ENCODE results near the gene PRSS16.

Gene PRSS16

GRCh38 chr6:27275025-27275956 is 27.8 kb downstream of the PRSS16 start:
- TF ChIP-seq EZH2 (IDR thresholded peaks at IDR 0.05; ENCODE audit: borderline replicate concordance, low read length) (no peak), CTCF (IDR thresholded peaks at IDR 0.05; ENCODE audit: low read length) (no peak)
- H3K27me3 ChIP-seq (ENCODE audit: insufficient read depth, low read length) = no peaks in the 10 kb centered on the region
- no peaks in the 10 kb centered on the region for H3K4me1 ChIP-seq (ENCODE audit: insufficient read depth, low read length, severe bottlenecking)
- H3K9me3 ChIP-seq (ENCODE audit: low read length) = no peaks in the 10 kb centered on the region
- H2AFZ ChIP-seq (ENCODE audit: low read length) = no peak overlapping the region
- no peak overlapping the region for H3K27ac ChIP-seq (ENCODE audit: low read depth, low read length, poor library complexity, severe bottlenecking)
- no peaks in the 10 kb centered on the region for H3K36me3 ChIP-seq (ENCODE audit: insufficient read depth, low read length)
- H3K4me3 ChIP-seq (ENCODE audit: low read depth, low read length, poor library complexity, severe bottlenecking) = no peak overlapping the region
- no peak overlapping the region for H3K9ac ChIP-seq (ENCODE audit: low read length)
- H3K4me2 ChIP-seq (ENCODE audit: low read length) = no peak overlapping the region
- no peaks in the 10 kb centered on the region for H4K20me1 ChIP-seq (ENCODE audit: insufficient read depth, low read length)
- no peaks in the 10 kb centered on the region for H3F3A ChIP-seq (ENCODE audit: insufficient read depth, low read length)
- no peaks in the 10 kb centered on the region for H3K9me2 ChIP-seq (ENCODE audit: low read depth, low read length)
- H3K79me2 ChIP-seq (ENCODE audit: insufficient read depth, low read length) = no peaks in the 10 kb centered on the region

- no peaks in the 10 kb centered on the region for H3F3A ChIP-seq (ENCODE audit: insufficient read depth, low read length)
- no peak overlapping the region for H3K4me2 ChIP-seq (ENCODE audit: low read length)
- no peaks in the 10 kb centered on the region for H4K20me1 ChIP-seq (ENCODE audit: insufficient read depth, low read length)
- H3K79me2 ChIP-seq (ENCODE audit: insufficient read depth, low read length) = no peaks in the 10 kb centered on the region
- H3K27ac ChIP-seq (ENCODE audit: low read depth, low read length, poor library complexity, severe bottlenecking) = no peak overlapping the region
- H3K36me3 ChIP-seq (ENCODE audit: insufficient read depth, low read length) = no peaks in the 10 kb centered on the region
- TF ChIP-seq CTCF (IDR thresholded peaks at IDR 0.05; ENCODE audit: low read length) (no peak), EZH2 (IDR thresholded peaks at IDR 0.05; ENCODE audit: borderline replicate concordance, low read length) (no peak)
- no peak overlapping the region for H3K9ac ChIP-seq (ENCODE audit: low read length)
- no peaks in the 10 kb centered on the region for H3K4me1 ChIP-seq (ENCODE audit: insufficient read depth, low read length, severe bottlenecking)
- no peaks in the 10 kb centered on the region for H3K27me3 ChIP-seq (ENCODE audit: insufficient read depth, low read length)
- H3K9me2 ChIP-seq (ENCODE audit: low read depth, low read length) = no peaks in the 10 kb centered on the region
- H3K9me3 ChIP-seq (ENCODE audit: low read length) = no peaks in the 10 kb centered on the region
- H3K4me3 ChIP-seq (ENCODE audit: low read depth, low read length, poor library complexity, severe bottlenecking) = no peak overlapping the region
- no peak overlapping the region for H2AFZ ChIP-seq (ENCODE audit: low read length)
These were observed 32.1 kb downstream of the PRSS16 start for GRCh38 chr6:27279513-27280063.

- H3F3A ChIP-seq (ENCODE audit: insufficient read depth, low read length) = no peaks in the 10 kb centered on the region
- H3K9me3 ChIP-seq (ENCODE audit: low read length) = no peaks in the 10 kb centered on the region
- H3K4me1 ChIP-seq (ENCODE audit: insufficient read depth, low read length, severe bottlenecking) = no peaks in the 10 kb centered on the region
- H3K9me2 ChIP-seq (ENCODE audit: low read depth, low read length) = no peaks in the 10 kb centered on the region
- no peak for TF ChIP-seq EZH2 (IDR thresholded peaks at IDR 0.05; ENCODE audit: borderline replicate concordance, low read length)
- TF ChIP-seq CTCF (IDR thresholded peaks at IDR 0.05; ENCODE audit: low read length) = no peak
- H3K36me3 ChIP-seq (ENCODE audit: insufficient read depth, low read length) = no peaks in the 10 kb centered on the region
- H3K4me3 ChIP-seq (ENCODE audit: low read depth, low read length, poor library complexity, severe bottlenecking) = no peak overlapping the region
- no peak overlapping the region for H3K4me2 ChIP-seq (ENCODE audit: low read length)
- no peaks in the 10 kb centered on the region for H3K79me2 ChIP-seq (ENCODE audit: insufficient read depth, low read length)
- no peak overlapping the region for H2AFZ ChIP-seq (ENCODE audit: low read length)
- H3K27ac ChIP-seq (ENCODE audit: low read depth, low read length, poor library complexity, severe bottlenecking) = no peak overlapping the region
- no peaks in the 10 kb centered on the region for H3K27me3 ChIP-seq (ENCODE audit: insufficient read depth, low read length)
- H3K9ac ChIP-seq (ENCODE audit: low read length) = no peak overlapping the region
- H4K20me1 ChIP-seq (ENCODE audit: insufficient read depth, low read length) = no peaks in the 10 kb centered on the region
These were observed 32.6 kb downstream of the PRSS16 start for GRCh38 chr6:27280064-27280539.
